ENCODE measurements around the gene PRR30. TPM values are rescaled to one million over a fixed set of nuclear protein-coding genes. Genes with fewer than 3 reads are reported as not detected.
"Not testable (repeated sequence)": the region's sequence is repeated elsewhere in the genome, so short reads cannot be mapped to it uniquely, and the experiment has no call there.

Gene PRR30
- total RNA-seq, 2 experiments from 2014 or later = not detected

DNA sequence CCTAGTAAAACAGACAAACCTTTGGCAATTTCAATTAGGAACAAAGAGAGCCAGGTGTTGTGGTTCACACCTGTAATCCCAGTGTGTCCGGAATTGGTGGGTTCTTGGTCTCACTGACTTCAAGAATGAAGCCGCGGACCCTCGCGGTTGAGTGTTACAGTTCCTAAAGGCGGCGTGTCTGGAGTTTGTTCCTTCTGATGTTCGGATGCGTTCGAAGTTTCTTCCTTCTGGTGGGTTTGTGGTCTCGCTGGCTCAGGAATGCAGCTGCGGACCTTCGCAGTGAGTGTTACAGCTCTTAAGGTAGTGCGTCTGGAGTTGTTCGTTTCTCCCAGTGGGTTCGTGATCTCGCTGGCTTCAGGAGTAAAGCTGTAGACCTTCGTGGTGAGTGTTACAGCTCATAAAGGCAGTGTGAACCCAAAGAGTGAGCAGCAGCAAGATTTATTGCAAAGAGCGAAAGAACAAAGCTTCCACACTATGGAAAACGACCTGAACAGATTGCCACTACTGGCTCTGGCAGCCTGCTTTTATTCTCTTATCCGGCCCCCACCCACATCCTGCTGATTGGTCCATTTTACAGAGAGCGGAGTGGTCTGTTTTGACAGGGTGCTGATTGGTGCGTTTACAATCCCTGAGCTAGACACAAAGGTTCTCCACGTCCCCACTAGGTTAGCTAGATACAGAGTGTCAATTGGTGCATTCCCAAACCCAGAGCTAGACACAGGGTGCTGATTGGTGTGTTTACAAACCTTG lies 28.4 kb downstream of the PRR30 start:
- H3K27ac ChIP-seq (ENCODE audit: low read depth in 1 of 2, low read length in 2 of 2); H3K9me3 Mint-ChIP-seq; H3K36me3 Mint-ChIP-seq (ENCODE audit: low read depth); H3K36me3 ChIP-seq (ENCODE audit: insufficient read depth, low read length); POLR2A ChIA-PET; CTCF ChIA-PET; H3K4me3 ChIP-seq (ENCODE audit: low read length); DNase-seq; H3K27me3 ChIP-seq (ENCODE audit: control insufficient read depth in 1 of 2, insufficient read depth in 2 of 2, low read length in 2 of 2); H3K4me1 ChIP-seq (ENCODE audit: insufficient read depth, low read length); ATAC-seq (ENCODE audit: poor library complexity); H3K4me1 Mint-ChIP-seq (ENCODE audit: low read depth); H3K27ac Mint-ChIP-seq; H3K4me3 Mint-ChIP-seq; H3K9me3 ChIP-seq (ENCODE audit: control insufficient read depth in 1 of 2, insufficient read depth in 1 of 2, low read length in 2 of 2): not testable (repeated sequence)
- peaks cover 19% of the 10 kb centered on the region for H3K27me3 Mint-ChIP-seq
- intact Hi-C loops (cut with DNase I, micrococcal nuclease) = loop anchor here in 1 of 2 experiments (5.0 kb wide), 1 partner anchor 37 kb away; the partner anchor contains the start of gene TCF23

DNA sequence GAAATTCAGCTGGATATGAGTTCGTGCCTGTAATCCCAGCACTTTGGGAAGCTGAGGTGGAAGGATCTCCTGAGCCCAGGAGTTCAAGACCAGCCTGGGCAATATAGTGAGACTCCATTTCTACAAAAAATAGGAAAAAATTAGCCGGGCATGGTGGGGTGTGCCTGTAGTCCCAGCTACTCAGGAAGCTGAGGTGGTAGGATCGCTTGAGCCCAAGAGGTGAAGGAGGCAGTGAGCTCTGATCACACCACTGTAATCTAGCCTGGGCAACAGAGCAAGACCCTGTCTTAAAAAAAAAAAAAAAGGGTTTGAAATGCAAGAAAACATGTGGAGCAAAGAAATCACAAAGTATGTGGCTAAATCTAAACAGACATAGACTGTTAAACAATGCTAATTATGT lies 30.1 kb downstream of the PRR30 start:
- Mint-ChIP-seq H3K36me3 (ENCODE audit: low read depth) (no peaks in the 10 kb centered on the region), H3K4me3 (no peak overlapping the region), H3K4me1 (ENCODE audit: low read depth) (no peaks in the 10 kb centered on the region), H3K9me3 (no peaks in the 10 kb centered on the region), H3K27me3 (peaks cover 19% of the 10 kb centered on the region), H3K27ac (no peak overlapping the region)
- no peaks in the 10 kb centered on the region for H3K4me1 ChIP-seq (ENCODE audit: insufficient read depth, low read length)
- intact Hi-C loops (cut with DNase I, micrococcal nuclease) = no loop called here
- no peaks in the 10 kb centered on the region for H3K27me3 ChIP-seq (ENCODE audit: control insufficient read depth in 1 of 2, insufficient read depth in 2 of 2, low read length in 2 of 2)
- no peak overlapping the region for H3K27ac ChIP-seq (ENCODE audit: low read depth in 1 of 2, low read length in 2 of 2)
- no peaks in the 10 kb centered on the region for H3K36me3 ChIP-seq (ENCODE audit: insufficient read depth, low read length)
- DNase-seq (no peak), ATAC-seq (ENCODE audit: poor library complexity) (no peak)
- no peak for TF ChIP-seq CTCF (IDR thresholded peaks at IDR 0.05)
- H3K4me3 ChIP-seq (ENCODE audit: low read length) = no peak overlapping the region
- ChIA-PET POLR2A (interaction anchor here (0.6 kb wide), 1 partner anchor 74 kb away, joined by 3 read pairs; no protein-coding TSS in a partner anchor), CTCF (interaction anchor here (0.7 kb wide), 1 partner anchor 30 kb away, joined by 4 read pairs; no protein-coding TSS in a partner anchor)
- H3K9me3 ChIP-seq (ENCODE audit: control insufficient read depth in 1 of 2, insufficient read depth in 1 of 2, low read length in 2 of 2) = no peaks in the 10 kb centered on the region

- H3K27ac Mint-ChIP-seq = no peak overlapping the region
- no peak overlapping the region for H3K4me3 ChIP-seq (ENCODE audit: low read length)
- no peaks in the 10 kb centered on the region for H3K4me1 ChIP-seq (ENCODE audit: insufficient read depth, low read length)
- no peak for DNase-seq
- peaks cover 19% of the 10 kb centered on the region for H3K27me3 Mint-ChIP-seq
- H3K4me1 Mint-ChIP-seq (ENCODE audit: low read depth) = no peaks in the 10 kb centered on the region
- no peaks in the 10 kb centered on the region for H3K27me3 ChIP-seq (ENCODE audit: control insufficient read depth in 1 of 2, insufficient read depth in 2 of 2, low read length in 2 of 2)
- H3K4me3 Mint-ChIP-seq = no peak overlapping the region
- H3K9me3 ChIP-seq (ENCODE audit: control insufficient read depth in 1 of 2, insufficient read depth in 1 of 2, low read length in 2 of 2) = no peaks in the 10 kb centered on the region
- POLR2A ChIA-PET = no interaction called here
- CTCF ChIA-PET = interaction anchor here (0.7 kb wide), 2 partner anchors 32 to 35 kb away, joined by 3 read pairs; no protein-coding TSS in a partner anchor
- no peaks in the 10 kb centered on the region for H3K36me3 ChIP-seq (ENCODE audit: insufficient read depth, low read length)
- no peak for TF ChIP-seq CTCF (IDR thresholded peaks at IDR 0.05)
- H3K36me3 Mint-ChIP-seq (ENCODE audit: low read depth) = no peaks in the 10 kb centered on the region
- H3K27ac ChIP-seq (ENCODE audit: low read depth in 1 of 2, low read length in 2 of 2) = no peak overlapping the region
- no peak for ATAC-seq (ENCODE audit: poor library complexity)
- H3K9me3 Mint-ChIP-seq = no peaks in the 10 kb centered on the region
- intact Hi-C loops (cut with DNase I, micrococcal nuclease) = no loop called here
These were observed 31.0 kb downstream of the PRR30 start for GRCh38 chr2:27108221-27108620.

All from CD4-positive, alpha-beta T cell (primary cell).